B cell (primary cell): Measurements from ENCODE around the gene RAB6B. TPM values are rescaled to one million over a fixed set of nuclear protein-coding genes. Genes with fewer than 3 reads are reported as not detected.

Source experiments
- ATAC-seq: fragments of 200-7000 bp; cut with Tn5 transposase; one replicate; pipeline ENCODE4 v1.10.0; 2021; ENCODE audit warnings: low read depth, mild to moderate bottlenecking, moderate number of reproducible peaks, moderate library complexity
- CTCF ChIA-PET: fragments of 350-600 bp; sonication (Branson Sonifier 250); formaldehyde crosslinking; loops from one replicate; lab custom pipeline; 2021; ENCODE audit warnings: antibody characterized with exemption, inconsistent platforms; lab: Charles Lee
- POLR2A ChIA-PET: fragments of 350-600 bp; sonication (Branson Sonifier 250); formaldehyde crosslinking; loops from one replicate; lab custom pipeline; 2021; ENCODE audit warnings: antibody characterized with exemption; lab: Charles Lee
- DNase-seq: peaks from one replicate; pipeline ENCODE4 v3.0.0; 2013
- H2AFZ ChIP-seq: 2 replicates; pipeline ENCODE4 v1.6.1; 2012; ENCODE audit warnings: mild to moderate bottlenecking, low read depth, low read length; ENCODE audit not compliant: insufficient read depth, poor library complexity, severe bottlenecking
- H3K27ac ChIP-seq, 2 donors: 1 replicate in 1 of 2; 2 replicates in 1 of 2; pipeline ENCODE4 v1.5.1; 2012 to 2013; ENCODE audit warnings: low read length in 2 of 2, mild to moderate bottlenecking in 2 of 2, moderate library complexity in 1 of 2
- H3K27me3 ChIP-seq, 4 experiments: fragments of 200-600 bp in 1 of 4; sonication (generic) in 1 of 4; replicated peaks in 1 of 4; 1 replicate in 2 of 4; 2 replicates in 2 of 4; pipeline versions ENCODE4 v1.6.1 to v1.7.0; 2013 to 2016; ENCODE audit warnings: low read length in 3 of 4, mild to moderate bottlenecking in 2 of 4, mixed read lengths in 1 of 4, moderate library complexity in 1 of 4; ENCODE audit not compliant: insufficient read depth in 4 of 4, control insufficient read depth in 3 of 4; ENCODE audit errors: control extremely low read depth in 1 of 4
- H3K36me3 ChIP-seq, 2 experiments: replicated peaks in 1 of 2; 1 replicate in 1 of 2; 2 replicates in 1 of 2; pipeline versions ENCODE4 v1.6.1 to v1.7.1; 2013; ENCODE audit warnings: low read length in 1 of 2; ENCODE audit not compliant: insufficient read depth in 2 of 2, control insufficient read depth in 1 of 2; ENCODE audit errors: control extremely low read depth in 1 of 2, extremely low read depth in 1 of 2
- H3K4me1 ChIP-seq, 2 donors: fragments of 200-600 bp in 1 of 2; sonication (generic) in 1 of 2; 1 replicate in 1 of 2; 2 replicates in 1 of 2; pipeline versions ENCODE4 v1.5.1 to v1.6.1; 2013 to 2017; ENCODE audit warnings: low read length in 2 of 2; ENCODE audit not compliant: control insufficient read depth in 2 of 2, insufficient read depth in 2 of 2
- H3K4me2 ChIP-seq: replicated peaks from 2 replicates; pipeline ENCODE3; 2012; ENCODE audit warnings: mild to moderate bottlenecking, low read depth, low read length; ENCODE audit not compliant: poor library complexity, severe bottlenecking
- H3K4me3 ChIP-seq, 5 experiments: fragments of 200-600 bp in 1 of 5; sonication (generic) in 1 of 5; 1 replicate in 3 of 5; 2 replicates in 2 of 5; pipeline versions ENCODE4 v1.5.1 to v1.7.0; 2011 to 2016; ENCODE audit warnings: low read length in 4 of 5, mild to moderate bottlenecking in 4 of 5, low read depth in 2 of 5, control low read depth in 1 of 5, moderate library complexity in 1 of 5; ENCODE audit not compliant: insufficient read depth in 1 of 5; ENCODE audit errors: control extremely low read depth in 1 of 5, extremely low read depth in 1 of 5
- H3K79me2 ChIP-seq: fragments of 200-600 bp; sonication (generic); one replicate; pipeline ENCODE4 v1.6.0; 2016; ENCODE audit warnings: low read length; ENCODE audit not compliant: control insufficient read depth, insufficient read depth
- H3K9ac ChIP-seq: fragments of 200-600 bp; sonication (generic); 2 replicates; pipeline ENCODE4 v1.6.1; 2017; ENCODE audit warnings: mild to moderate bottlenecking, low read length, moderate library complexity
- H3K9me3 ChIP-seq, 3 donors: one replicate each; pipeline versions ENCODE4 v1.6.1 to v1.7.1; 2013; ENCODE audit warnings: low read length in 2 of 3; ENCODE audit not compliant: control insufficient read depth in 2 of 3, insufficient read depth in 1 of 3; ENCODE audit errors: control extremely low read depth in 1 of 3
- H4K20me1 ChIP-seq: 2 replicates; pipeline ENCODE4 v1.6.0; 2012; ENCODE audit warnings: mild to moderate bottlenecking, low read length; ENCODE audit not compliant: insufficient read depth, control insufficient read depth, poor library complexity, severe bottlenecking
- H3K27ac Mint-ChIP-seq: one replicate; pipeline ENCODE4 v1.8.0; 2021; ENCODE audit warnings: mixed read lengths
- H3K27me3 Mint-ChIP-seq: one replicate; pipeline ENCODE4 v1.8.0; 2021; ENCODE audit warnings: mixed read lengths
- H3K4me1 Mint-ChIP-seq: one replicate; pipeline ENCODE4 v1.8.0; 2021; ENCODE audit warnings: mixed read lengths
- H3K4me3 Mint-ChIP-seq: one replicate; pipeline ENCODE4 v1.8.0; 2021; ENCODE audit warnings: mixed read lengths
- H3K9me3 Mint-ChIP-seq: one replicate; pipeline ENCODE4 v1.8.0; 2022; ENCODE audit warnings: mixed read lengths; ENCODE audit not compliant: insufficient read depth
- EZH2 ChIP-seq: IDR thresholded peaks from 2 replicates; pipeline ENCODE4 v1.6.1; 2012; ENCODE audit warnings: borderline replicate concordance, low read depth, mild to moderate bottlenecking, moderate library complexity, low read length; ENCODE audit not compliant: insufficient read depth, poor library complexity, severe bottlenecking
- WGBS: methylation state at CpG from one replicate; pipeline ENCODE4 v1.1.5; 2013; ENCODE audit warnings: missing lambda C conversion rate; ENCODE audit not compliant: insufficient coverage; 5-methylcytosine and 5-hydroxymethylcytosine counted together
- intact Hi-C: fragments of 100-400 bp; cut with micrococcal nuclease; formaldehyde crosslinking; loops from one replicate; pipeline ENCODE4 v1.10.0; 2022
- polyA plus RNA-seq: library from polyadenylated mRNA; depleted of rRNA; stranded (reverse); fragments of >200 nt; gene quantifications from 2 replicates; pipeline ENCODE4 v1.2.3, GENCODE V29; 2012
- total RNA-seq, 2 donors: library from RNA; stranded (reverse); fragments of 120-200 nt in 1 of 2; gene quantifications; 1 replicate in 1 of 2; 2 replicates in 1 of 2; pipeline versions ENCODE4 v1.2.3 to v1.2.4, GENCODE V29; 2013 to 2022
- TF ChIP-seq, protein P1 (sequence below): fragments of 200-600 bp; IDR thresholded peaks from one replicate; pipeline ENCODE4 v1.8.0; 2022; ENCODE audit warnings: antibody characterized with exemption, mild to moderate bottlenecking

Gene RAB6B
- total and polyA plus RNA-seq, 2 donors (not counting 1 experiment from before 2014, with no cell fraction given) = not detected

DNA sequence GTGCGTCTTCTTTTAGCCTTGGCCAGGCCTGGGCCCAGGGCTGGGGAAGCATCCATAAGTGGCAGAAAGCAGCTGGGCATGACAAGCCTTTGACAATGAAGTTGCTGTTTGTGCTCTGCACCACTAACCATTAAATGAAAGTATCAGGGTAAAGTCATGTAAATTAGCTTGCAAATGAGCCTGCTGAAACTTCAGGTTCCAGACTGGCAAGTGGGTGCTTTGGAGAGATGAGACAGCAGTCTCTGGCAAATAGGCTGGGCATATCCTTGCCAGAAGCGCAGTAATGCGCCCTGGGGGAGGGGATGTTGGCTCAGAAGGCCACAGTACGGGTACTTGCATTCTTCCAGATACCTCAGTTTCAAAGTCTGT is 40.7 kb downstream of the RAB6B start:
- TF ChIP-seq EZH2 = no peak
- TF ChIP-seq, protein P1, sequence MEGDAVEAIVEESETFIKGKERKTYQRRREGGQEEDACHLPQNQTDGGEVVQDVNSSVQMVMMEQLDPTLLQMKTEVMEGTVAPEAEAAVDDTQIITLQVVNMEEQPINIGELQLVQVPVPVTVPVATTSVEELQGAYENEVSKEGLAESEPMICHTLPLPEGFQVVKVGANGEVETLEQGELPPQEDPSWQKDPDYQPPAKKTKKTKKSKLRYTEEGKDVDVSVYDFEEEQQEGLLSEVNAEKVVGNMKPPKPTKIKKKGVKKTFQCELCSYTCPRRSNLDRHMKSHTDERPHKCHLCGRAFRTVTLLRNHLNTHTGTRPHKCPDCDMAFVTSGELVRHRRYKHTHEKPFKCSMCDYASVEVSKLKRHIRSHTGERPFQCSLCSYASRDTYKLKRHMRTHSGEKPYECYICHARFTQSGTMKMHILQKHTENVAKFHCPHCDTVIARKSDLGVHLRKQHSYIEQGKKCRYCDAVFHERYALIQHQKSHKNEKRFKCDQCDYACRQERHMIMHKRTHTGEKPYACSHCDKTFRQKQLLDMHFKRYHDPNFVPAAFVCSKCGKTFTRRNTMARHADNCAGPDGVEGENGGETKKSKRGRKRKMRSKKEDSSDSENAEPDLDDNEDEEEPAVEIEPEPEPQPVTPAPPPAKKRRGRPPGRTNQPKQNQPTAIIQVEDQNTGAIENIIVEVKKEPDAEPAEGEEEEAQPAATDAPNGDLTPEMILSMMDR = no peak
- Histone ChIP-seq H3K36me3 (no peaks in the 10 kb centered on the region), H3K27ac (no peak overlapping the region), H2AFZ (no peak overlapping the region), H3K9ac (no peak overlapping the region), H3K79me2 (no peaks in the 10 kb centered on the region), H3K4me3 (no peak overlapping the region), H3K9me3 (no peaks in the 10 kb centered on the region), H3K4me1 (no peaks in the 10 kb centered on the region), H4K20me1 (no peaks in the 10 kb centered on the region), H3K4me2 (no peak overlapping the region), H3K27me3 (no peaks in the 10 kb centered on the region)
- no peaks in the 10 kb centered on the region for H3K27me3 Mint-ChIP-seq
- WGBS = 100% methylated on average over 3 of the region's 4 CpGs
- DNase-seq = no peak
- ChIA-PET POLR2A (no interaction called here), CTCF (no interaction called here)
- no peak overlapping the region for H3K4me3 Mint-ChIP-seq
- no peaks in the 10 kb centered on the region for H3K9me3 Mint-ChIP-seq
- H3K4me1 Mint-ChIP-seq = no peaks in the 10 kb centered on the region
- no peak for ATAC-seq
- intact Hi-C loops = no loop called here
- H3K27ac Mint-ChIP-seq = no peak overlapping the region

DNA sequence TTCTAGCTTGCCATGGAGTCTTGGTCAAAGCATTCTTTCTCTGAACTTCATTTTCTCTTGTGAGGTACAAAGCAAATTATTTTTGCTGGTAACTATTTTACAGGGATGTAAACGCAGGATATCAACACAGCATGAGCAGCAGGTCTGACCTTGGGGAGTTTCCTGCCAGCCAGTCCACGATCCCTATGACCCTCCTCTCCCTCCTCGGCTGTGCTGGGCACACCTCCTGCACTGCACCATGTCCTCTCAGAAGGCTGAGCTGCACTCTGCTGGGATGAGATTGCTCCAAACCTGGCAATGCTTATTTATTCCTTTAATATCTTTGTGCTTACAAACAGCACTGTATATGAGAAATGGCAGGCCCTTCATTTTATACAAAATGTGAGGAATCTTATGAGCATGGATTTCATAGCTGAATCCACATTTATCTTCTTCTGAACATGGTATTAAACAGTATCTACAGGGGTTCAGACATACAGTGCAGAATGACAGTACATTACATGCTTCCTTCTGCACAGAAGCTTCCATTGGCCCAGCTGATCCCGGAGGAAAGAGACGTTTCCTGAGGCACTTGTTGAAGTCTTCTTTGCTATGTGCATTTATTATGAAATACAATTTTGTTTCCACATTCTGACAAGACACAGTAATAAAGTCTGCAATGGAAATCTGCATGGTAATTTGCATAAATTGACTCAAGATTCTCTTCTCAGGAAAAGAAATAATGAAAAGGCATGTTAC is 41.2 kb downstream of the RAB6B start:
- Histone ChIP-seq H4K20me1 (no peaks in the 10 kb centered on the region), H3K79me2 (no peaks in the 10 kb centered on the region), H3K4me1 (no peaks in the 10 kb centered on the region), H3K9ac (no peak overlapping the region), H2AFZ (no peak overlapping the region), H3K4me2 (no peak overlapping the region), H3K27ac (no peak overlapping the region), H3K4me3 (no peak overlapping the region), H3K27me3 (peaks cover 0 to 4% (median 0%) of the 10 kb centered on the region in 4 experiments), H3K36me3 (no peaks in the 10 kb centered on the region), H3K9me3 (no peaks in the 10 kb centered on the region)
- H3K27me3 Mint-ChIP-seq = no peaks in the 10 kb centered on the region
- WGBS = 90% methylated on average over 3 of the region's 5 CpGs
- TF ChIP-seq, protein P1 = no peak
- no peak for TF ChIP-seq EZH2
- no peaks in the 10 kb centered on the region for H3K9me3 Mint-ChIP-seq
- no peak overlapping the region for H3K27ac Mint-ChIP-seq
- H3K4me3 Mint-ChIP-seq = no peak overlapping the region
- DNase-seq = no peak
- ChIA-PET CTCF (no interaction called here), POLR2A (no interaction called here)
- intact Hi-C loops = no loop called here
- H3K4me1 Mint-ChIP-seq = no peaks in the 10 kb centered on the region
- ATAC-seq = no peak
